NCI-H2227 (cell line): ENCODE data around the gene ATPAF1.
A peak's percentile ranks its signal among the peaks of the same experiment; 100 is the strongest.
"Not testable (repeated sequence)": the region's sequence is repeated elsewhere in the genome, so short reads cannot be mapped to it uniquely, and the experiment has no call there.

ENCODE experiments used
- DNase-seq: peaks from one replicate; lab custom pipeline; 2025; ENCODE audit not compliant: unreplicated experiment; lab: John Stamatoyannopoulos, UW

ATPAF1 gene

GRCh38 chr1:46667782-46668760 is at the start of gene ATPAF1:
TSS of gene ATPAF1 (minus strand) at chr1:46668364. CDS start at chr1:46668322, 42 bp downstream.
- peak; percentile 89 for DNase-seq

GRCh38 chr1:46717654-46718053 is 49.5 kb upstream of the ATPAF1 start:
- no peak for DNase-seq

GRCh38 chr1:46714976-46715375 is 46.8 kb upstream of the ATPAF1 start:
- DNase-seq, result no peak

GRCh38 chr1:46708121-46708520 is 40.0 kb upstream of the ATPAF1 start:
- no peak for DNase-seq

- DNase-seq, result no peak
These were observed 37.2 kb upstream of the ATPAF1 start for GRCh38 chr1:46705408-46705807.

GRCh38 chr1:46703927-46704641 is 35.9 kb upstream of the ATPAF1 start:
- no peak for DNase-seq

GRCh38 chr1:46699666-46700065 is 31.5 kb upstream of the ATPAF1 start:
- no peak for DNase-seq

- DNase-seq, result no peak
These were observed 28.9 kb upstream of the ATPAF1 start for GRCh38 chr1:46697053-46697452.

GRCh38 chr1:46694676-46695075 is 26.5 kb upstream of the ATPAF1 start:
- not testable (repeated sequence) for DNase-seq

- DNase-seq, result no peak
These were observed 24.9 kb upstream of the ATPAF1 start for GRCh38 chr1:46692811-46693770.

- no peak for DNase-seq
These were observed 24.0 kb upstream of the ATPAF1 start for GRCh38 chr1:46691997-46692790.

- peak; percentile 50 for DNase-seq
These were observed 22.8 kb upstream of the ATPAF1 start for GRCh38 chr1:46690931-46691421.

GRCh38 chr1:46689897-46690296 is 21.7 kb upstream of the ATPAF1 start:
- no peak for DNase-seq

- no peak for DNase-seq
These were observed 21.2 kb upstream of the ATPAF1 start for GRCh38 chr1:46689356-46689755.

GRCh38 chr1:46687921-46688509 is 19.9 kb upstream of the ATPAF1 start:
- no peak for DNase-seq

- no peak for DNase-seq
These were observed 19.0 kb upstream of the ATPAF1 start for GRCh38 chr1:46687093-46687659.

- DNase-seq, result no peak
These were observed 18.1 kb upstream of the ATPAF1 start for GRCh38 chr1:46686255-46686654.

- DNase-seq, result no peak
These were observed 16.5 kb upstream of the ATPAF1 start for GRCh38 chr1:46684670-46685069.

GRCh38 chr1:46682064-46682463 is 13.9 kb upstream of the ATPAF1 start:
- no peak for DNase-seq
